Keratinocyte (primary cell): ENCODE results near the gene VWC2L. TPM values are rescaled to one million over a fixed set of nuclear protein-coding genes. Genes with fewer than 3 reads are reported as not detected.

ENCODE experiments used
- DNase-seq: peaks from one replicate; pipeline ENCODE4 v3.0.0-alpha.2; 2011; ENCODE audit warnings: low read depth, missing footprints, low spot score
- FAIRE-seq: peaks from 2 replicates; lab custom pipeline; 2011; peaks lifted over from hg19 to GRCh38; lab: Jason Lieb, UNC
- H2AFZ ChIP-seq: 2 replicates; pipeline ENCODE4 v1.6.0; 2012; ENCODE audit warnings: low read length, control low read depth, inconsistent platforms; ENCODE audit not compliant: control insufficient read depth
- H3K27ac ChIP-seq: 2 replicates; pipeline ENCODE4 v1.5.1; 2011; ENCODE audit warnings: low read length; ENCODE audit not compliant: control insufficient read depth, insufficient read depth
- H3K27me3 ChIP-seq: 3 replicates; pipeline ENCODE4 v1.6.0; 2011; ENCODE audit warnings: low read length; ENCODE audit not compliant: control insufficient read depth, insufficient read depth; ENCODE audit errors: extremely low read depth
- H3K36me3 ChIP-seq, 2 experiments: 2 replicates in 1 of 2; 3 replicates in 1 of 2; pipeline ENCODE4 v1.5.1; 2011; ENCODE audit warnings: low read length in 2 of 2, mild to moderate bottlenecking in 1 of 2; ENCODE audit not compliant: control insufficient read depth in 2 of 2, insufficient read depth in 2 of 2; ENCODE audit errors: extremely low read depth in 1 of 2
- H3K4me1 ChIP-seq: 3 replicates; pipeline ENCODE4 v1.5.1; 2011; ENCODE audit warnings: low read length; ENCODE audit not compliant: control insufficient read depth, insufficient read depth; ENCODE audit errors: extremely low read depth
- H3K4me2 ChIP-seq: 3 replicates; pipeline ENCODE4 v1.6.0; 2011; ENCODE audit warnings: low read depth, low read length; ENCODE audit not compliant: control insufficient read depth, insufficient read depth; ENCODE audit errors: extremely low read depth
- H3K4me3 ChIP-seq, 3 experiments: fragments of 200-600 bp in 1 of 3; sonication (generic) in 1 of 3; 2 replicates in 2 of 3; 3 replicates in 1 of 3; pipeline ENCODE4 v1.5.1; 2011 to 2016; ENCODE audit warnings: low read length in 3 of 3, mild to moderate bottlenecking in 3 of 3, control low read depth in 2 of 3, inconsistent platforms in 1 of 3, low read depth in 1 of 3, mixed read lengths in 1 of 3, mixed run types in 1 of 3, moderate library complexity in 1 of 3; ENCODE audit not compliant: control insufficient read depth in 2 of 3, insufficient read depth in 2 of 3; ENCODE audit errors: extremely low read depth in 1 of 3
- H3K79me2 ChIP-seq: 2 replicates; pipeline ENCODE4 v1.6.0; 2012; ENCODE audit warnings: low read length; ENCODE audit not compliant: control insufficient read depth, insufficient read depth
- H3K9ac ChIP-seq: 3 replicates; pipeline ENCODE4 v1.6.0; 2011; ENCODE audit warnings: low read length; ENCODE audit not compliant: control insufficient read depth, insufficient read depth; ENCODE audit errors: extremely low read depth
- H3K9me1 ChIP-seq: 3 replicates; pipeline ENCODE4 v1.6.0; 2011; ENCODE audit warnings: low read length; ENCODE audit not compliant: control insufficient read depth, insufficient read depth; ENCODE audit errors: extremely low read depth
- H3K9me3 ChIP-seq: 2 replicates; pipeline ENCODE4 v1.5.1; 2012; ENCODE audit warnings: low read depth, low read length; ENCODE audit not compliant: control insufficient read depth
- H4K20me1 ChIP-seq: 3 replicates; pipeline ENCODE4 v1.6.0; 2011; ENCODE audit warnings: low read length; ENCODE audit not compliant: control insufficient read depth, insufficient read depth; ENCODE audit errors: extremely low read depth
- CTCF ChIP-seq, 3 experiments: IDR thresholded peaks in 1 of 3; conservative IDR thresholded peaks in 1 of 3; optimal IDR thresholded peaks in 1 of 3; 2 replicates in 2 of 3; 3 replicates in 1 of 3; pipeline versions ENCODE3 to v1.5.1; 2011; ENCODE audit warnings: low read length in 3 of 3, mild to moderate bottlenecking in 3 of 3, moderate library complexity in 2 of 3, control low read depth in 1 of 3, inconsistent platforms in 1 of 3; ENCODE audit not compliant: insufficient read depth in 2 of 3; ENCODE audit errors: extremely low read depth in 1 of 3
- EZH2 ChIP-seq: IDR thresholded peaks from one replicate; pipeline ENCODE4 v1.6.1; 2012; ENCODE audit warnings: inconsistent platforms, mild to moderate bottlenecking, low read length, moderate library complexity
- dilution Hi-C: fragments of 300-500 bp; cut with MboI; formaldehyde crosslinking; loops from one replicate; pipeline ENCODE4 v1.7.0; 2020; ENCODE audit warnings: low sequenced_read_pairs; ENCODE audit not compliant: extremely low pct_ligation_motif_present
- polyA plus RNA-seq, 5 experiments: library from polyadenylated mRNA; depleted of rRNA in 3 of 5; stranded (reverse) in 3 of 5; stranded (forward) in 1 of 5; unstranded in 1 of 5; fragments of >200 nt; gene quantifications; 1 replicate in 1 of 5; 2 replicates in 3 of 5; 3 replicates in 1 of 5; pipeline versions ENCODE4 v1.2.1 to v1.2.3, GENCODE V29; 2011 to 2012; ENCODE audit warnings: missing spikeins in 2 of 5, low read depth in 1 of 5, low replicate concordance in 1 of 5

Gene VWC2L
- polyA plus RNA-seq, 1 donor (not counting 4 experiments of a cell fraction or from before 2014, with no cell fraction given) = not detected

DNA sequence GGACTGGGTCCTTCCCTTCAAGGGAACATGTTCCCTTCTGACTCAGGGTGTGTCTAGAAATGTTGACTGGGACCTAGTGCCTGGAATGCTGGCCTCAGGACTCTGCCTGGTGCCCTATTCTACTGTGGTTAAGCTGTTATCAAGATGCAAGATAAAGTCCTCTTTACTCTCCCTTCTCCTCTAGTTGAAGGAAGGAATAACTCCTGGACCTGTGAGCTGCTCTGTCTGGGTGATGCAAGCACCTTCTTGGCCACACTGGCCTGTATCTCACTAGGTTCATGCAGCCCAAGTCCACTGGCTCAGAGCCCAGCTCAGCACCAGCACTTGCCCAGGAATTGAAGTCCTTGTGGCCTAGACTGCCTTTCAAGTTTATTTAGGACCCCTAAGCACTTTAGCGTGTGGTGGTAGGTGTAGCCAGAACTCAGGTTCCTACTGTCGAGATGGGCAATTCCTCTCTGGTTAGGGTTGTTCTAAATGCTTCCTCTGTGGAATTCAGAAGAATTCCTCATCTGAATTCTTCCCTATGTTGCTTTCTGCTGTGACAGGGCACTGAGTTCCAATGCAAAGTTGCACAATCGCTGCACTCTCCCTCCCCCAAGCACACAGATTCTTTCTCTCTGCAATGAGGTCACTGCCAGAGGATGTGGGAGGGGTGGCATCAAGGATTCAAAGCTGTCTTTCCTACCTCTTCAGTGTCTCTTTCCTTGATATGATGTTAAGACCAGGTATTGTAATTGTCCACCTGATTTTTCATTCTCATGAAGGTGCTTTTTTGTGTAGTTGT is 54.7 kb downstream of the VWC2L start:
- dilution Hi-C loops = no loop called here
- no peaks in the 10 kb centered on the region for H3K27me3 ChIP-seq
- no peaks in the 10 kb centered on the region for H3K9me3 ChIP-seq
- TF ChIP-seq EZH2 (no peak), CTCF (optimal IDR thresholded peaks at IDR 0.05 in 1 of 3, IDR thresholded peaks at IDR 0.05 in 1 of 3, conservative IDR thresholded peaks at IDR 0.05 in 1 of 3; ENCODE audit: extremely low read depth in 1 of 3, insufficient read depth in 2 of 3, low read length in 3 of 3) (no peak)
- no peaks in the 10 kb centered on the region for H4K20me1 ChIP-seq
- no peak overlapping the region for H3K4me2 ChIP-seq
- no peak for FAIRE-seq
- no peak overlapping the region for H3K27ac ChIP-seq
- H3K4me1 ChIP-seq = no peaks in the 10 kb centered on the region
- H3K9ac ChIP-seq = no peak overlapping the region
- H3K36me3 ChIP-seq = no peaks in the 10 kb centered on the region
- DNase-seq = no peak
- no peak overlapping the region for H3K4me3 ChIP-seq
- no peaks in the 10 kb centered on the region for H3K9me1 ChIP-seq
- H3K79me2 ChIP-seq = no peaks in the 10 kb centered on the region
- H2AFZ ChIP-seq = no peak overlapping the region

DNA sequence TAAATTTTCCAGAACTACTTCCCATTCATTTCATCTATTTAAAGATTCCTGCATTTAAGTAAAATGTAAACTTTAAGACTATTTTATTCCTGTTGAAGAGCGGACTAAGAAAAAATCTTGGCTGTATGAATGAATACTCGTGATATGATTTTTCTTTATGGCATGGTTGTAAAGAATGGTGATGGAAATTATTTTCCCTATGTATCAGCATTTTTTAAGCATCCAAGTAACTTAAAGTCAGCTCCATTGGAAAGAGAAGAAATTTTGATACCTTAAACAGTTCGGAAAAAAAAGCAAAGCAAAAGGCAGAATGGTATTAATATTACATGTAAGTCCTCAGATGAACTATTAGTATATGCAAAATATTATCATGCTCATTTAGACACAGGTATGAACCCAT is 58.9 kb downstream of the VWC2L start:
- Histone ChIP-seq H2AFZ (no peak overlapping the region), H3K27me3 (no peaks in the 10 kb centered on the region), H3K4me3 (no peak overlapping the region), H3K27ac (no peak overlapping the region), H3K36me3 (no peaks in the 10 kb centered on the region), H3K4me2 (no peak overlapping the region), H3K4me1 (no peaks in the 10 kb centered on the region), H3K9me1 (no peaks in the 10 kb centered on the region), H4K20me1 (no peaks in the 10 kb centered on the region), H3K9me3 (no peaks in the 10 kb centered on the region), H3K9ac (no peak overlapping the region), H3K79me2 (no peaks in the 10 kb centered on the region)
- FAIRE-seq (no peak), DNase-seq (no peak)
- TF ChIP-seq CTCF (optimal IDR thresholded peaks at IDR 0.05 in 1 of 3, IDR thresholded peaks at IDR 0.05 in 1 of 3, conservative IDR thresholded peaks at IDR 0.05 in 1 of 3; ENCODE audit: extremely low read depth in 1 of 3, insufficient read depth in 2 of 3, low read length in 3 of 3) (no peak), EZH2 (no peak)
- dilution Hi-C loops = no loop called here
